Left ventricle myocardium inferior (tissue), 1 donor: Measurements from ENCODE around the gene USH2A. TPM values are rescaled to one million over a fixed set of nuclear protein-coding genes. Genes with fewer than 3 reads are reported as not detected.

ENCODE experiments used
- DNase-seq: peaks from one replicate; pipeline ENCODE4 v3.0.0-alpha.2; 2020
- H3K27ac ChIP-seq: fragments of 200-600 bp; replicated peaks from 2 replicates; pipeline ENCODE4 v1.8.0; 2021
- H3K27me3 ChIP-seq: fragments of 200-600 bp; 2 replicates; pipeline ENCODE4 v1.8.0; 2021; ENCODE audit warnings: low read depth
- H3K36me3 ChIP-seq: fragments of 200-600 bp; 2 replicates; pipeline ENCODE4 v1.8.0; 2021
- H3K4me1 ChIP-seq: fragments of 200-600 bp; 2 replicates; pipeline ENCODE4 v1.8.0; 2021
- H3K4me3 ChIP-seq: fragments of 200-600 bp; 2 replicates; pipeline ENCODE4 v1.8.0; 2021; ENCODE audit warnings: mild to moderate bottlenecking, moderate library complexity
- H3K9me3 ChIP-seq: fragments of 200-600 bp; replicated peaks from 2 replicates; pipeline ENCODE4 v1.8.0; 2021
- CTCF ChIP-seq: fragments of 200-600 bp; IDR thresholded peaks from 2 replicates; pipeline ENCODE4 v1.8.0; 2021; ENCODE audit warnings: antibody characterized with exemption, mild to moderate bottlenecking, borderline replicate concordance
- intact Hi-C: fragments of 100-400 bp; cut with micrococcal nuclease; formaldehyde crosslinking; loops from one replicate; pipeline ENCODE4 v1.11.0; 2022
- total RNA-seq: library from RNA; stranded (reverse); fragmentation: NEBNext Ultra II Directional; extraction: Animal tissue kit (Norgen Biotek cat#: 25700); gene quantifications from one replicate; pipeline ENCODE4 v1.2.1, GENCODE V29; 2021
- donor health status: DM: no; HTN: yes; CAD: no; lungs with severe emphysema.

The USH2A gene
- total RNA-seq, 1 donor from 2014 or later = 3.6 TPM

- Histone ChIP-seq H3K27ac (no peak overlapping the region), H3K4me3 (no peak overlapping the region), H3K27me3 (no peaks in the 10 kb centered on the region), H3K4me1 (no peaks in the 10 kb centered on the region), H3K9me3 (no peaks in the 10 kb centered on the region), H3K36me3 (no peaks in the 10 kb centered on the region)
- DNase-seq = no peak
- intact Hi-C loops = no loop called here
- TF ChIP-seq CTCF = no peak
These were observed 532.8 kb downstream of the USH2A start for GRCh38 chr1:215890438-215890837.

GRCh38 chr1:215889871-215890270 is 533.4 kb downstream of the USH2A start:
- Histone ChIP-seq H3K9me3 (no peaks in the 10 kb centered on the region), H3K4me1 (no peaks in the 10 kb centered on the region), H3K27me3 (no peaks in the 10 kb centered on the region), H3K27ac (no peak overlapping the region), H3K36me3 (no peaks in the 10 kb centered on the region), H3K4me3 (no peak overlapping the region)
- intact Hi-C loops = no loop called here
- DNase-seq = no peak
- TF ChIP-seq CTCF = no peak

- H3K4me1 ChIP-seq = no peaks in the 10 kb centered on the region
- no peak for TF ChIP-seq CTCF
These were observed 535.1 kb downstream of the USH2A start for GRCh38 chr1:215888159-215888558.

GRCh38 chr1:215887627-215888026 is 535.6 kb downstream of the USH2A start:
- H3K4me1 ChIP-seq = no peaks in the 10 kb centered on the region
- H3K36me3 ChIP-seq = no peaks in the 10 kb centered on the region
- H3K27ac ChIP-seq = no peak overlapping the region
- no peak for DNase-seq
- intact Hi-C loops = no loop called here
- H3K9me3 ChIP-seq = no peaks in the 10 kb centered on the region
- no peaks in the 10 kb centered on the region for H3K27me3 ChIP-seq
- no peak for TF ChIP-seq CTCF
- no peak overlapping the region for H3K4me3 ChIP-seq

More at GRCh38 chr1:215888159-215888558, 535.1 kb downstream of the USH2A start:
- Histone ChIP-seq H3K9me3 (no peaks in the 10 kb centered on the region), H3K4me3 (no peak overlapping the region), H3K27me3 (no peaks in the 10 kb centered on the region), H3K36me3 (no peaks in the 10 kb centered on the region), H3K27ac (no peak overlapping the region)
- no peak for DNase-seq
- intact Hi-C loops = no loop called here

GRCh38 chr1:215883004-215883403 is 540.2 kb downstream of the USH2A start:
- H3K9me3 ChIP-seq = no peaks in the 10 kb centered on the region
- H3K4me1 ChIP-seq = no peaks in the 10 kb centered on the region
- no peaks in the 10 kb centered on the region for H3K36me3 ChIP-seq
- H3K27me3 ChIP-seq = no peaks in the 10 kb centered on the region
- TF ChIP-seq CTCF = no peak
- intact Hi-C loops = no loop called here
- H3K27ac ChIP-seq = no peak overlapping the region
- DNase-seq = no peak
- H3K4me3 ChIP-seq = no peak overlapping the region

- no peak overlapping the region for H3K27ac ChIP-seq
- H3K4me3 ChIP-seq = no peak overlapping the region
- no peaks in the 10 kb centered on the region for H3K9me3 ChIP-seq
- no peak for TF ChIP-seq CTCF
- intact Hi-C loops = no loop called here
- H3K4me1 ChIP-seq = no peaks in the 10 kb centered on the region
- no peaks in the 10 kb centered on the region for H3K36me3 ChIP-seq
- no peak for DNase-seq
- H3K27me3 ChIP-seq = no peaks in the 10 kb centered on the region
These were observed 544.4 kb downstream of the USH2A start for GRCh38 chr1:215878843-215879242.
